Peyer's patch (tissue), 4 donors: ENCODE data around the gene SEMA3B. TPM values are rescaled to one million over a fixed set of nuclear protein-coding genes. Genes with fewer than 3 reads are reported as not detected.
"Not testable (repeated sequence)": the region's sequence is repeated elsewhere in the genome, so short reads cannot be mapped to it uniquely, and the experiment has no call there.

Source experiments
- DNase-seq, 3 donors: peaks; one replicate each; pipeline ENCODE4 v3.0.0-alpha.2; 2017 to 2019
- H3K27ac ChIP-seq, 4 donors: fragments of 200-600 bp; sonication (generic); one replicate each; pipeline ENCODE4 v1.5.1; 2016 to 2019
- H3K27me3 ChIP-seq, 2 donors: fragments of 200-600 bp; sonication (generic); one replicate each; pipeline ENCODE4 v1.5.1; 2019
- H3K36me3 ChIP-seq, 3 donors: fragments of 200-600 bp; sonication (generic); one replicate each; pipeline ENCODE4 v1.5.1; 2016 to 2019
- H3K4me1 ChIP-seq, 4 donors: fragments of 200-600 bp; sonication (generic); one replicate each; pipeline ENCODE4 v1.5.1; 2016 to 2019
- H3K4me3 ChIP-seq, 4 donors: fragments of 200-600 bp; sonication (generic); 1 replicate in 3 of 4; 2 replicates in 1 of 4; pipeline ENCODE4 v1.5.1; 2016 to 2019; ENCODE audit warnings: mild to moderate bottlenecking in 1 of 4
- H3K9me3 ChIP-seq, 4 donors: fragments of 200-600 bp; sonication (generic); one replicate each; pipeline ENCODE4 v1.5.1; 2016 to 2019; ENCODE audit warnings: mild to moderate bottlenecking in 1 of 4
- CTCF ChIP-seq, 6 experiments: fragments of 450-650 bp in 4 of 6; fragments of 200-600 bp in 2 of 6; sonication (generic) in 1 of 6; IDR thresholded peaks; one replicate each; pipeline ENCODE4 v1.5.1; 2017 to 2019; ENCODE audit warnings: antibody characterized with exemption in 6 of 6, mild to moderate bottlenecking in 3 of 6, moderate library complexity in 1 of 6
- POLR2A ChIP-seq, 2 donors: fragments of 450-650 bp; IDR thresholded peaks; one replicate each; pipeline ENCODE4 v1.5.1; 2017; ENCODE audit warnings: antibody characterized with exemption in 2 of 2, mild to moderate bottlenecking in 2 of 2, moderate library complexity in 2 of 2
- total RNA-seq, 4 donors: library from RNA; depleted of rRNA; stranded (reverse); fragments of >200 nt; gene quantifications; one replicate each; pipeline ENCODE4 v1.1.0, GENCODE V29; 2016

The SEMA3B gene
- total RNA-seq, 4 donors from 2014 or later = 56.1 to 367 (median 267) TPM

- Histone ChIP-seq H3K4me1 (peaks cover 0 to 11% (median 0%) of the 10 kb centered on the region in 4 donors), H3K36me3 (no peaks in the 10 kb centered on the region), H3K4me3 (no peak overlapping the region), H3K27ac (no peak overlapping the region), H3K27me3 (no peaks in the 10 kb centered on the region), H3K9me3 (no peaks in the 10 kb centered on the region)
- DNase-seq = no peak
- TF ChIP-seq CTCF (IDR thresholded peaks at IDR 0.05) (no peak), POLR2A (IDR thresholded peaks at IDR 0.05) (no peak)
These were observed 46.8 kb upstream of the SEMA3B start for GRCh38 chr3:50222169-50222528.

- no peak overlapping the region for H3K4me3 ChIP-seq
- H3K36me3 ChIP-seq = no peaks in the 10 kb centered on the region
- H3K27ac ChIP-seq = no peak overlapping the region
- DNase-seq = no peak
- peaks cover 0 to 20% (median 0%) of the 10 kb centered on the region in 4 donors for H3K4me1 ChIP-seq
- H3K9me3 ChIP-seq = no peaks in the 10 kb centered on the region
- no peak for TF ChIP-seq POLR2A (IDR thresholded peaks at IDR 0.05)
- TF ChIP-seq CTCF (IDR thresholded peaks at IDR 0.05) = no peak
- no peaks in the 10 kb centered on the region for H3K27me3 ChIP-seq
These were observed 44.3 kb upstream of the SEMA3B start for GRCh38 chr3:50224639-50225038.

- DNase-seq = peak in 2 of 3 donors; percentile 43 to 74
- H3K4me1 ChIP-seq = peaks cover 0 to 20% (median 0%) of the 10 kb centered on the region in 4 donors
- H3K27me3 ChIP-seq = no peaks in the 10 kb centered on the region
- peak overlapping the region; percentile 47 to 78 (median 64) for H3K4me3 ChIP-seq
- no peaks in the 10 kb centered on the region for H3K9me3 ChIP-seq
- peak overlapping the region; percentile 10 to 87 (median 72) for H3K27ac ChIP-seq
- TF ChIP-seq CTCF (IDR thresholded peaks at IDR 0.05) (no peak), POLR2A (IDR thresholded peaks at IDR 0.05) (no peak)
- H3K36me3 ChIP-seq = no peaks in the 10 kb centered on the region
These were observed 42.0 kb upstream of the SEMA3B start for GRCh38 chr3:50226888-50227389.

GRCh38 chr3:50227390-50228183 is 41.4 kb upstream of the SEMA3B start:
- peak overlapping the region; percentile 47 to 78 (median 64) for H3K4me3 ChIP-seq
- no peaks in the 10 kb centered on the region for H3K9me3 ChIP-seq
- peak; percentile 77 to 98 (median 97) for TF ChIP-seq CTCF (IDR thresholded peaks at IDR 0.05)
- peak; percentile 40 to 57 for TF ChIP-seq POLR2A (IDR thresholded peaks at IDR 0.05)
- peaks cover 0 to 20% (median 0%) of the 10 kb centered on the region in 4 donors for H3K4me1 ChIP-seq
- no peaks in the 10 kb centered on the region for H3K27me3 ChIP-seq
- peak overlapping the region; percentile 72 to 87 (median 72) for H3K27ac ChIP-seq
- no peaks in the 10 kb centered on the region for H3K36me3 ChIP-seq
- peak; percentile 93 to 97 (median 95) for DNase-seq

- not testable (repeated sequence) for H3K36me3 ChIP-seq, DNase-seq
- peak overlapping the region in 3 of 4 donors; percentile 61 to 78 (median 68) for H3K4me3 ChIP-seq
These were observed 40.7 kb upstream of the SEMA3B start for GRCh38 chr3:50228184-50228763.

GRCh38 chr3:50229490-50229889 is 39.5 kb upstream of the SEMA3B start:
- Histone ChIP-seq H3K27ac (peak overlapping the region in 1 of 4 donors; percentile 49), H3K4me3 (no peak overlapping the region), H3K36me3 (no peaks in the 10 kb centered on the region), H3K4me1 (peaks cover 0 to 20% (median 0%) of the 10 kb centered on the region in 4 donors), H3K9me3 (no peaks in the 10 kb centered on the region), H3K27me3 (no peaks in the 10 kb centered on the region)
- DNase-seq = no peak
- TF ChIP-seq POLR2A (IDR thresholded peaks at IDR 0.05) = no peak
- TF ChIP-seq CTCF (IDR thresholded peaks at IDR 0.05) = no peak

More at GRCh38 chr3:50228184-50228763, 40.7 kb upstream of the SEMA3B start:
- not testable (repeated sequence) for H3K27me3 ChIP-seq, H3K9me3 ChIP-seq
- Histone ChIP-seq H3K4me1 (peaks cover 0 to 20% (median 0%) of the 10 kb centered on the region in 4 donors), H3K27ac (peak overlapping the region; percentile 72 to 87 (median 72))
